Measurements from ENCODE around the gene SARDH. TPM values are rescaled to one million over a fixed set of nuclear protein-coding genes. Genes with fewer than 3 reads are reported as not detected.

SARDH gene
- total RNA-seq, 1 donor from 2014 or later: 0.20 TPM

DNA sequence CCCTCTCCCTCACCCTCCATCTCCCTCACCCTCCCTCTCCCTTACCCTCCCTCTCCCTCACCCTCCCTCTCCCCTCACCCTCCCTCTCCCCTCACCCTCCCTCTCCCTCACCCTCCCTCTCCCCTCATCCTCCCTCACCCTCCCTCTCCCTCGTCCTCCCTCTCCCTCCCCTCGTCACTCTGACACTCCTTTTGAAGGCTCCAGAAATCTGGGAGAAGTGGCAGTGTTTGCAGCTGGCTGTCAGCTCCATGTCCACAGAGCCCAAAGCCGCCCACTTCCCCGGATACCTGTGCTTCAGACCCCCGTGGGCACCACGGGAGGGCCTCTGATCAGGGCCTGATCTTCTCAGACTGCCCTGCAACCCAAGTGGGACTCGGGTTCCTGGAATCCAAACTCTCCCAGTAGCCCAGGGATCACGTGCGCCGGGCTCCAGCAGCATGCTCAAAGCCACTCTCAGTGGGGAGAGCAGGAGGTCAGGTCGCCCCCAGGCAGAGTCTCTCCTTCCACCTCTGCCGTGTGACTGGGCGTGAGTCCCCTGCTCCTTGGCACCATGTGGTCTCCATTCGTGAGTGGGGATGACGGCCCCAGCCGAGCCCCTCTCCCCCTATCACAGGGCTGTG, 68.9 kb downstream of the SARDH start:
- DNase-seq (ENCODE audit: low read depth, low spot score): no peak

GRCh38 chr9:133667759-133668450, 70.2 kb downstream of the SARDH start:
- no peak for DNase-seq (ENCODE audit: low read depth, low spot score)

DNA sequence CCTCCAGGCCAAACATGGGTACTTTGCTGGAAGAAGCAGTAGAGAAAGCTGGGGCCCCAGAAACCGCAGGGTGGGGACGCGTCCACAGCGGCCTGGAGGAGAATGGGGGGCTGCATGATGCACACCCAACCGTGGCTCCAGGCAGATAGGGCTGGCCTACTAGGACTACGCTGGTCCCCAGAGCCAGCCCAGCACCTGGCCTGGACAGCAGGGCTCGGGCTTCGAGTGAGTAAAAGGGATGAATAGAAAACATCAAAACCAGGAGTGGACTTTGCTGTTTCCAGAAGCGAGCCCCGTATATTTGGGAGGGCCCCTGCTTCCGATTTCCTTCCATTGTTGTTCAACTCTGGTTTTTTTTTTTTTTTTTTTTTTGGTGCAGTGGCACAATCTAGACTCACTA, 71.3 kb downstream of the SARDH start:
- no peak for DNase-seq (ENCODE audit: low read depth, low spot score)

DNA sequence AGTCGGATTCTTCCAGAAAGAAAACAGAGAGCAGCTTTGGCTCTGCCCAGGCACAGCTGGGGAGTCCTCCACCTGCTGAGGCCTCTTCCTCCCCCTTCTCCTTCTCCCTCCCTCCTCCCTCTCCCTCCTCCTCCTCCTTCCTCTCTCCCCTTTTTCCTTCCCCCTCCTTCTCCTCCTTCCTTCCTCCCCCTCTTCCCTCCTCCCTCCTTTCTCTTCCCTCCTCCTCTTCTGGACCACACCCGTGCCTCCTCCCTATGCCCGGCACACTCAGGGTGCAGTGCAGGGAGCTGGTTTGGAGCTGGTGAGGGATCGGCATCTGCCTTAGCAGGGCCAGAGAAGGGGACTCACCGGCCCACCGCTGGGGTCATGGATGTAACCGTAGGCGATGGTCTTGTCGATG, 71.8 kb downstream of the SARDH start:
- DNase-seq (ENCODE audit: low read depth, low spot score): no peak

GRCh38 chr9:133665535-133665934, 72.6 kb downstream of the SARDH start:
- no peak for DNase-seq (ENCODE audit: low read depth, low spot score)

DNA sequence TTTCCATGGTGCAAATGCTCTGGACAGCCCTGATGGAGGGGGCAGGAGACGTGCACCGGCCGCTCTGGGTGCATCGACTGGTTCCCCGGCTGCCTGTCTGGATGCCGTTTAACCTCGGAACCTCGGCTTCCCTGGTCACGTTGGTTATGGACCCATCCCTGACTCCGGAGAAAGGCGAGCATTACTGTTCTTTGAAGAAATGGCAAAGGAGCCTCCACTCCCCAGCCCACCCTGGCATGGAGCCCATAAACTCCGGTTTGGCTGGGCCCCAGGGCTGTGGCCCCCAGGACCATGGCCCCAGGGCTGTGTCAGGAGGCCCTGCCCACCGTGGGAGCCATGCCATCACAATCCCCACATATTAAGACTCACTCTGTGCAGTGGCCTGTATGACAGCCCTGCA, 73.1 kb downstream of the SARDH start:
- no peak for DNase-seq (ENCODE audit: low read depth, low spot score)

DNA sequence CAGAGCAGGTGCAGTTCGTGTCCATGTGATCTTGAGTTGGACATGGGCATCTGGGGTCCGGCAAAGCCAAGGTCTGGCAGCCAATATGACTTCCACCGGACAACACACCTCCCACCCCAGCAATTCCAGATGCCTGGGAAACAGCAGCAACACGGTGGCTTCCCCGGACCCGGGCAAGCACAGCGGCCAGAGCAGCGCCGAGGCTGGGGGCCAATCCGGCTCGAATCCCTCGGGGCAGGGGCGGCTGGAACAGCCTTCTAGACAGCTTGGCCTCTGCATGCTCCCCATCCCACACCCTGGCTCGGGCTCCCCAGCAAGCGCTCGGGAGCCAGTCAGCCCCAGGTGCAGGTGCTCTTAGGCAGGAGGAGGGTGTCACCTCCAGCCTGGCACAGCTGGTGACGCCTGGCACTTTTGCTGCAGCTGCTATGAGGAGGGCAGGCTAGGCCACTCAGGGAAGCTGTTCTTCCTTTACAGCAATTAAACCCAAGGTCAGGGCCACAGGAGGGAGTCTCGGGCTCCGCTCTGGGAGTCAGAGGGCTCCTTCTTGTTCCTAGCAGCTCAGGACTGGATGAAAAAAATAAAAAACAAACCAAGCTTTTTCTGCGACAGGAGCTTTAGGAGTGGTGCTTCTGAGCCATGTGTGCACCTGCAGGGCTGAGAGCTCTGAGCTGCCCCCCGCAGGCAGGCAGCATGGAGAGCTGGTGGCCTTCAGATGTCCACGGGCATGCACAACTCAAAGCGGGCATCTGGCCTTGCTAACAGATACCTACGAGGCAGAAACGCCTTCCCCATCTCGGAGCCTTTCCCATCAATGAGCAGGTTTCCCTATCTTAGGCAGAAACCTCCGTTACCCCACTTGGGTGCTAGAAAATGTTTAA, 73.7 kb downstream of the SARDH start:
- no peak for DNase-seq (ENCODE audit: low read depth, low spot score)

GRCh38 chr9:133661846-133662540, 76.2 kb downstream of the SARDH start:
- DNase-seq (ENCODE audit: low read depth, low spot score): no peak

- DNase-seq (ENCODE audit: low read depth, low spot score): no peak
Observed at GRCh38 chr9:133659516-133659915, 78.6 kb downstream of the SARDH start.

GRCh38 chr9:133658442-133659431, 79.4 kb downstream of the SARDH start:
- DNase-seq (ENCODE audit: low read depth, low spot score): no peak

DNA sequence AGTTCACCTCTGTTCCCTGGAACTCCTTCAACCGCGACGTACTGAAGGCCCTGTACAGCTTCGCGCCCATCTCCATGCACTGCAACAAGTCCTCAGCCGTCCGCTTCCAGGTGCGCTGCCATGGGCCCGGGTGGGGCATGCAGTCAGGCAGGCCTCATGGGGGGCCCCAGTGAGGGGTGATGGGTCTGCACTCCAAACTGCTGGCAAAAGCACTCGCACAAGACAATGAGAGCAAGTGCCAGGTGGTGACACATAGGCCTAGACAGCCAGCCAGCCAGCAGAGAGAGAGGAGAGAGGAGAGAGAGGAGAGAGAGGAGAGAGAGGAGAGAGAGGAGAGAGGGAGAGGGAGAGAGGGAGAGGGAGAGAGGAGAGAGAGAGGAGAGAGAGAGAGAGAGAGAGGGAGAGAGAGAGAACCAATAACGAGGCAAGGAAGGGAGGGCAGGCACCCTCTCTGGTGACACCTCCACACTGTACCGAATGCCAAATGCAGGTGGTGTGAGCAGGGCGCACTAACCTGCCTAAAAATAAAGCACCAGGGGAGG, 81.0 kb downstream of the SARDH start:
- no peak for DNase-seq (ENCODE audit: low read depth, low spot score)

GRCh38 chr9:133656211-133657119, 81.7 kb downstream of the SARDH start:
- no peak for DNase-seq (ENCODE audit: low read depth, low spot score)

DNA sequence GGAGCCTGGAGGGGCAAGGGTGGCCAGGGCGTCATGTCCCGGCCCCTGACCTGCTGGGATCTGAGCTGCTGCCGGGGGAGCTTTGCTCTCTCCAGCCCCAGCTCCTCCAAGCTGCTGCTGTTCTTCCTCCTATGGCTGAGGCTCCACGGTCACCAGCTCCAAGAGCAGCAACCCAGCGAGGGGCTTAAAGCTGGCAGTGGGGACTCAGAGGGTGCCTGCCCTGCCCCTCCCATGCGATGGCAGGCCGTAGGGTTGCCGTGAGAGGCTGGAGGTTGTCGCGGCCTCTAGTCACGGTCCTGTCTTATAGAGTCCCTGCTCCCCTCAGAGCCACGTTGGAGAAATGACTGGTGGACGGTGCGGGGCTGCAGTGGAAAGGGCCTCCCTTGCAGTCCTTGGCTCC, 82.5 kb downstream of the SARDH start:
- no peak for DNase-seq (ENCODE audit: low read depth, low spot score)

- DNase-seq (ENCODE audit: low read depth, low spot score): no peak
Observed at GRCh38 chr9:133654736-133655657, 83.2 kb downstream of the SARDH start.

DNA sequence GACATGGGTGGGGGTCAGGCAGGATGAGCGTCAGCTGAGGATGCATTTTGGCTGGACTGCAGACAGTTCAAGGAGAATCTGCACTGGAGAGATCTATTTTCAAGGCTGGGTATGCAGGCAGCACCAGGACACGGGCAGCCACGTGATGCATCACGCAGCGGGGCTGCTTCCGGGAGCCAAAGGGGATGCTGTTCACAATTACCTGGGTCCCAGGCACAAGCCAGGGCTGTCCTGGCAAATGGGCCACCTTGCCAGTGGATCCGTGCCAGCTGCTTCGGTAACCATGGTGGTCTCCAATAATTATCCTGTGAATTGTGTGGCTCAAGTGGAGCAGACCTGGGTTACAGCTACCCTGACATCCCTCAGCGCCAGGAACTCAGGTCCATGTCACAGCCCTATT, 84.5 kb downstream of the SARDH start:
- DNase-seq (ENCODE audit: low read depth, low spot score): no peak

DNA sequence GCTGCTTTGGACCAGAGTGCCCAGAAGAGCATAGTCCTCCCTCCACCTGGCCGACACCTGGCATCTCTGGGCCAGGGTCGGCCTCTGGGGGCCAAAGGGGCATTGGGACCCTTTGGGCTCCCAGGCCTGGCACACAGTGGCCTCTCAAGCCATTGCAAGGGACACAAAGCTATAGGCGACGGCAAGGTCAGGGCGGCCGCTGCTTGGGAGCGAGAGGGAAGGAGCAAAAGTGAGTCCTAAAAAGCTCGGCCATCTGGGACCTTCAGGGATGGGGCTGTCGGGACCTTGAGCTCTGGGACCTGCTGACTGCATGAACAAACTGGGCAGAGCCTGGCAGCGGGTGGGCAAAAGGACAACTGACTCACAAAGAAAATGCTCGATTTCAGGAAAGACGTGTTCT, 88.1 kb downstream of the SARDH start:
- DNase-seq (ENCODE audit: low read depth, low spot score): no peak

DNA sequence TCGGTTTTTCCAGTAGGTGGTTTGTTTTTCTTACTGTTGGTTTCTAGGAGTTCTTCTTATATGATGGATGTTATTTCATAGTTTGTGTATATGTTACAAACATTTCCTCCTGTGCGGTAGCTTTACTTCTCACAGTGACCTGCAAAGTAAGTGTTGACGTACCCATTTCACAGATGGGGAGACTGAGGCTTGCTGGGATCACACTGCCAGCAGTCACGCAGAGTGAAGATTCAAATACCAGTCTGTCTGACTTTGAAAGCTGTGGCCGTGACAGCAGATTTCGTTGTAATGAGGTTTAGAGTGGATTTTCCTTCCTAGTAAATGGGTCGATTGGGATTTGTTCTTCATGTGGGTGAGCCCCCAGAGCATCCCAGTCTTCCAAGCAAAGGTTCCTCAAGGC, 89.0 kb downstream of the SARDH start:
- no peak for DNase-seq (ENCODE audit: low read depth, low spot score)
